Bone marrow (tissue), 2 donors: ENCODE data around the gene CXCL8.
A peak's percentile ranks its signal among the peaks of the same experiment; 100 is the strongest.
"Not testable (repeated sequence)": the region's sequence is repeated elsewhere in the genome, so short reads cannot be mapped to it uniquely, and the experiment has no call there.

Experiments used
- DNase-seq, 2 donors: peaks; one replicate each; lab custom pipeline; 2025; lab: John Stamatoyannopoulos, UW

CXCL8 gene

GRCh38 chr4:73743795-73744194 lies 3.4 kb downstream of the CXCL8 start:
- DNase-seq: no peak

GRCh38 chr4:73744203-73744602 lies 3.8 kb downstream of the CXCL8 start:
- no peak for DNase-seq

GRCh38 chr4:73750730-73751129 lies 10.4 kb downstream of the CXCL8 start:
- no peak for DNase-seq

- DNase-seq: no peak
Measured at GRCh38 chr4:73751166-73751565, 10.8 kb downstream of the CXCL8 start.

- DNase-seq: no peak
Measured at GRCh38 chr4:73751830-73752229, 11.5 kb downstream of the CXCL8 start.

- no peak for DNase-seq
Measured at GRCh38 chr4:73752424-73752823, 12.1 kb downstream of the CXCL8 start.

GRCh38 chr4:73753215-73753614 lies 12.8 kb downstream of the CXCL8 start:
- no peak for DNase-seq

GRCh38 chr4:73754934-73755333 lies 14.6 kb downstream of the CXCL8 start:
- no peak for DNase-seq

GRCh38 chr4:73759357-73759756 lies 19.0 kb downstream of the CXCL8 start:
- no peak for DNase-seq

GRCh38 chr4:73761856-73762255 lies 21.5 kb downstream of the CXCL8 start:
- DNase-seq: no peak

GRCh38 chr4:73762409-73762808 lies 22.0 kb downstream of the CXCL8 start:
- DNase-seq: peak in 1 of 2 donors; percentile 20

GRCh38 chr4:73763877-73764276 lies 23.5 kb downstream of the CXCL8 start:
- DNase-seq: no peak

- DNase-seq: no peak
Measured at GRCh38 chr4:73764513-73764912, 24.1 kb downstream of the CXCL8 start.

GRCh38 chr4:73765296-73765695 lies 24.9 kb downstream of the CXCL8 start:
- DNase-seq: no peak

GRCh38 chr4:73770917-73771316 lies 30.5 kb downstream of the CXCL8 start:
- DNase-seq: no peak

- DNase-seq: no peak
Measured at GRCh38 chr4:73772363-73772762, 32.0 kb downstream of the CXCL8 start.

- not testable (repeated sequence) for DNase-seq
Measured at GRCh38 chr4:73774406-73774805, 34.0 kb downstream of the CXCL8 start.

GRCh38 chr4:73776321-73776729 lies 36.0 kb downstream of the CXCL8 start:
- DNase-seq: no peak

GRCh38 chr4:73777612-73778011 lies 37.2 kb downstream of the CXCL8 start:
- no peak for DNase-seq

- no peak for DNase-seq
Measured at GRCh38 chr4:73780243-73780642, 39.9 kb downstream of the CXCL8 start.

- no peak for DNase-seq
Measured at GRCh38 chr4:73780834-73781233, 40.5 kb downstream of the CXCL8 start.

GRCh38 chr4:73788411-73788810 lies 48.0 kb downstream of the CXCL8 start:
- no peak for DNase-seq
